GM21529 (cell line): Measurements from ENCODE around the gene DLK2.
"Not testable (repeated sequence)": the region's sequence is repeated elsewhere in the genome, so short reads cannot be mapped to it uniquely, and the experiment has no call there.

ENCODE experiments used
- ATAC-seq: cut with Tn5 transposase; IDR thresholded peaks from one replicate; pipeline ENCODE4 v1.9.1; 2021; ENCODE audit not compliant: unreplicated experiment

DLK2 gene

GRCh38 chr6:43427406-43428111, 27.8 kb downstream of the DLK2 start, which contains the start of gene ABCC10:
TSS of gene ABCC10 (plus strand) at chr6:43427541. CDS start at chr6:43427979, 438 bp downstream.
- peak; percentile 90 for ATAC-seq

- ATAC-seq, result no peak
These were observed 28.4 kb downstream of the DLK2 start for GRCh38 chr6:43426928-43427405.

- ATAC-seq, result not testable (repeated sequence)
These were observed 30.3 kb downstream of the DLK2 start for GRCh38 chr6:43425083-43425482.

GRCh38 chr6:43421831-43422230, 33.5 kb downstream of the DLK2 start:
- no peak for ATAC-seq

- ATAC-seq, result no peak
These were observed 35.2 kb downstream of the DLK2 start for GRCh38 chr6:43420012-43420709.

GRCh38 chr6:43416935-43417334, 38.4 kb downstream of the DLK2 start:
- no peak for ATAC-seq

GRCh38 chr6:43415275-43415674, 40.1 kb downstream of the DLK2 start:
- ATAC-seq, result not testable (repeated sequence)

- no peak for ATAC-seq
These were observed 42.3 kb downstream of the DLK2 start for GRCh38 chr6:43413002-43413401.

- no peak for ATAC-seq
These were observed 42.8 kb downstream of the DLK2 start for GRCh38 chr6:43412541-43412940.

GRCh38 chr6:43410776-43411175, 44.6 kb downstream of the DLK2 start:
- ATAC-seq, result not testable (repeated sequence)

GRCh38 chr6:43408259-43408658, 47.1 kb downstream of the DLK2 start:
- no peak for ATAC-seq

GRCh38 chr6:43407296-43407695, 48.1 kb downstream of the DLK2 start:
- no peak for ATAC-seq

GRCh38 chr6:43405354-43405753, 50.0 kb downstream of the DLK2 start:
- no peak for ATAC-seq

GRCh38 chr6:43402820-43403219, 52.5 kb downstream of the DLK2 start:
- ATAC-seq, result no peak

- no peak for ATAC-seq
These were observed 53.6 kb downstream of the DLK2 start for GRCh38 chr6:43401730-43402129.
